SK-N-SH (cell line): Measurements from ENCODE around the gene ZNF674. TPM values are rescaled to one million over a fixed set of nuclear protein-coding genes. Genes with fewer than 3 reads are reported as not detected.
A peak's percentile ranks its signal among the peaks of the same experiment; 100 is the strongest.

Source experiments
- CTCF ChIA-PET: fragments of 300-600, 350-600 bp; formaldehyde crosslinking; extraction: SDS; loops from one replicate; lab custom pipeline; 2021; lab: Yijun Ruan, JAX
- POLR2A ChIA-PET: fragments of 350-600 bp; sonication (Branson Sonifier 250); formaldehyde crosslinking; extraction: SDS; loops from one replicate; lab custom pipeline; 2020; ENCODE audit warnings: antibody characterized with exemption, inconsistent platforms; lab: Yijun Ruan, JAX
- DNase-seq: peaks from one replicate; pipeline ENCODE4 v3.0.0; 2012
- H2AFZ ChIP-seq: fragments of 200-600 bp; sonication (generic); 2 replicates; pipeline ENCODE4 v1.8.1; 2016; ENCODE audit warnings: antibody characterized with exemption, mild to moderate bottlenecking, low read depth
- H3F3A ChIP-seq: fragments of 200-600 bp; sonication (generic); replicated peaks from 2 replicates; pipeline ENCODE3; 2016; ENCODE audit warnings: antibody characterized with exemption, mild to moderate bottlenecking; ENCODE audit not compliant: insufficient read depth
- H3K27ac ChIP-seq, 2 experiments: fragments of 200-500 bp in 1 of 2; fragments of 200-600 bp in 1 of 2; sonication (Bioruptor generic) in 1 of 2; sonication (generic), shearing (Covaris generic) in 1 of 2; 2 replicates each; pipeline versions ENCODE4 v1.5.1 to v1.6.1; 2014 to 2016; ENCODE audit warnings: low read depth in 2 of 2, inconsistent platforms in 1 of 2, low read length in 1 of 2, mild to moderate bottlenecking in 1 of 2, mixed read lengths in 1 of 2
- H3K27me3 ChIP-seq: fragments of 200-600 bp; sonication (generic), shearing (Covaris generic); 2 replicates; pipeline ENCODE4 v1.6.1; 2016; ENCODE audit warnings: mixed run types; ENCODE audit not compliant: insufficient read depth
- H3K36me3 ChIP-seq, 2 experiments: fragments of 200-500 bp in 1 of 2; fragments of 200-600 bp in 1 of 2; sonication (Bioruptor generic) in 1 of 2; sonication (generic) in 1 of 2; replicated peaks in 1 of 2; 2 replicates each; pipeline versions ENCODE3 to v1.5.1; 2014 to 2016; ENCODE audit warnings: low read length in 1 of 2, mild to moderate bottlenecking in 1 of 2; ENCODE audit not compliant: insufficient read depth in 2 of 2, control insufficient read depth in 1 of 2
- H3K4me1 ChIP-seq, 2 experiments: fragments of 200-500 bp in 1 of 2; fragments of 200-600 bp in 1 of 2; sonication (Bioruptor generic) in 1 of 2; sonication (generic), shearing (Covaris generic) in 1 of 2; 2 replicates each; pipeline versions ENCODE4 v1.5.1 to v1.6.1; 2014 to 2016; ENCODE audit warnings: low read depth in 1 of 2, low read length in 1 of 2, mixed run types in 1 of 2; ENCODE audit not compliant: insufficient read depth in 2 of 2, control insufficient read depth in 1 of 2
- H3K4me2 ChIP-seq: fragments of 200-600 bp; sonication (generic), shearing (Covaris generic); 2 replicates; pipeline ENCODE4 v1.6.1; 2017; ENCODE audit warnings: mixed run types
- H3K4me3 ChIP-seq, 2 experiments: fragments of 200-500 bp in 1 of 2; fragments of 200-600 bp in 1 of 2; sonication (Bioruptor generic) in 1 of 2; sonication (generic), shearing (Covaris generic) in 1 of 2; 2 replicates each; pipeline versions ENCODE4 v1.5.1 to v1.8.1; 2014 to 2016; ENCODE audit warnings: low read depth in 2 of 2, inconsistent platforms in 1 of 2, low read length in 1 of 2, mild to moderate bottlenecking in 1 of 2, mixed read lengths in 1 of 2, moderate library complexity in 1 of 2
- H3K79me2 ChIP-seq: fragments of 200-600 bp; sonication (generic); 2 replicates; pipeline ENCODE4 v1.8.1; 2017; ENCODE audit warnings: mild to moderate bottlenecking; ENCODE audit not compliant: insufficient read depth
- H3K9ac ChIP-seq: fragments of 200-600 bp; sonication (generic); 2 replicates; pipeline ENCODE4 v1.6.1; 2017; ENCODE audit warnings: mixed run types
- H3K9me2 ChIP-seq: fragments of 200-600 bp; sonication (generic); 2 replicates; pipeline ENCODE4 v1.6.1; 2017; ENCODE audit warnings: mixed run types
- H3K9me3 ChIP-seq: fragments of 200-600 bp; sonication (generic); 2 replicates; pipeline ENCODE4 v1.6.1; 2017; ENCODE audit warnings: mixed run types, mild to moderate bottlenecking, moderate library complexity
- H4K20me1 ChIP-seq: fragments of 200-600 bp; sonication (generic); 2 replicates; pipeline ENCODE4 v1.6.1; 2017; ENCODE audit warnings: mild to moderate bottlenecking, mixed run types; ENCODE audit not compliant: insufficient read depth
- EZH2phosphoT487 ChIP-seq: fragments of 200-600 bp; sonication (generic); IDR thresholded peaks from 2 replicates; pipeline ENCODE4 v1.6.1; 2017; ENCODE audit warnings: low read depth, mixed run types, mild to moderate bottlenecking, antibody characterized with exemption, moderate library complexity, borderline replicate concordance
- GABPA ChIP-seq: IDR thresholded peaks from 2 replicates; pipeline ENCODE4 v1.4.0; 2012; ENCODE audit warnings: low read depth, mild to moderate bottlenecking
- NFIC ChIP-seq: IDR thresholded peaks from 2 replicates; pipeline ENCODE4 v1.4.0; 2012; ENCODE audit warnings: borderline replicate concordance
- NRF1 ChIP-seq: IDR thresholded peaks from 2 replicates; pipeline ENCODE4 v1.6.1; 2012; ENCODE audit warnings: low read depth, mild to moderate bottlenecking, low read length
- RCOR1 ChIP-seq: fragments of 150-350 bp; IDR thresholded peaks from 2 replicates; pipeline ENCODE4 v1.6.1; 2017; ENCODE audit warnings: antibody characterized with exemption, low read length
- RXRA ChIP-seq: IDR thresholded peaks from 2 replicates; pipeline ENCODE4 v1.4.0; 2012; ENCODE audit warnings: low read depth, mild to moderate bottlenecking, borderline replicate concordance
- SIN3A ChIP-seq: IDR thresholded peaks from 2 replicates; pipeline ENCODE4 v1.6.1; 2012; ENCODE audit warnings: low read depth, mild to moderate bottlenecking, low read length, moderate library complexity, borderline replicate concordance
- SMC3 ChIP-seq: IDR thresholded peaks from 2 replicates; pipeline ENCODE4 v1.6.1; 2012; ENCODE audit warnings: low read depth, low read length, improper control_type of control experiment
- YY1 ChIP-seq: IDR thresholded peaks from 2 replicates; pipeline ENCODE4 v1.4.0; 2012; ENCODE audit warnings: low read depth, mild to moderate bottlenecking
- WGBS: methylation state at CpG from one replicate; pipeline ENCODE4 v1.1.6; 2017; ENCODE audit warnings: low lambda C conversion rate; 5-methylcytosine and 5-hydroxymethylcytosine counted together
- polyA plus RNA-seq, 3 experiments: library from polyadenylated mRNA; depleted of rRNA; stranded (reverse); fragments of >200 nt; gene quantifications; 2 replicates each; pipeline ENCODE4 v1.2.3, GENCODE V29; 2012
- TF ChIP-seq, protein P1 (sequence below): fragments of 200-600 bp; sonication (generic); IDR thresholded peaks from 2 replicates; pipeline ENCODE4 v1.6.1; 2017; ENCODE audit warnings: antibody characterized with exemption, mild to moderate bottlenecking, moderate library complexity
- TF ChIP-seq, protein P2 (sequence below): IDR thresholded peaks from 2 replicates; pipeline ENCODE4 v1.4.0; 2012; ENCODE audit warnings: low read depth, borderline replicate concordance
- TF ChIP-seq, protein P3 (sequence below): IDR thresholded peaks from 2 replicates; pipeline ENCODE4 v1.4.0; 2012; ENCODE audit warnings: low read depth
- TF ChIP-seq, protein P4 (sequence below): fragments of 150-350 bp; IDR thresholded peaks from 2 replicates; pipeline ENCODE4 v1.6.1; 2016; ENCODE audit warnings: mild to moderate bottlenecking, low read depth, low read length
- TF ChIP-seq, protein P5 (sequence below): IDR thresholded peaks from 2 replicates; pipeline ENCODE4 v1.6.1; 2012; ENCODE audit warnings: mild to moderate bottlenecking, low read depth, low read length, moderate library complexity

ZNF674 gene
- polyA plus RNA-seq, 1 of the 3 experiments (the other 2 are of a cell fraction) = 2.3 TPM

DNA sequence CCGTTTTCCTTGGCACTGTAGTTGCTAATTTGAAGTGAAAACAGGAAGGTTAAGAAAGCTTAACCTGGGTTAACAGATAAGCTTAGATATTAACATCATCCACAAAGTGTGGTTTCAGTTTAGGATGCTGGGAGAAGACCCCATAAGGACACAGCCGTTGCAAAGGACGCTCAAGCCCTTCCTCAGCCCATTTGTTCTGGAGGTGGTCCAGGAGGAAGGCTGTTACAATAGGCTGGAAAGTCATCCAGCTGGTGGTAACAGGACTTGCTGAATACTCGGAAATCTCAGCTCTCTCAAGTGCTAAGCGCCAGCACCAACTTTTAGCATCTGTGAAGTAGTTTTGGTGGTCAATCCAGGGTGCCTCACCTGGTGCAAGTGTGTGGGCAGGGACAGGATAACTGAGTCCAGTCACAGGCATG lies 42.5 kb upstream of the ZNF674 start:
- Histone ChIP-seq H2AFZ (peak overlapping the region; percentile 21; the same call in 1 of the 2 replicates), H3K9ac (peak overlapping the region; percentile 27; the same call in 1 of the 2 replicates), H3K9me3 (no peaks in the 10 kb centered on the region)

More for the DNA sequence above, 42.5 kb upstream of the ZNF674 start:
- Histone ChIP-seq H3K79me2 (peaks cover 27% of the 10 kb centered on the region), H3K27ac (peak overlapping the region; percentile 17 to 78; a peak in 3 of 4 replicates), H3K4me1 (peaks cover 0 to 47% of the 10 kb centered on the region in 2 experiments; a peak in 2 of 4 replicates), H3K27me3 (no peaks in the 10 kb centered on the region), H4K20me1 (no peaks in the 10 kb centered on the region), H3K4me2 (peak overlapping the region; percentile 50), H3K4me3 (0 out of 4 replicates have a peak overlapping the region, but pooled peaks of 1 of the 2 experiments have one; percentile 17), H3F3A (peaks cover 19% of the 10 kb centered on the region), H3K9me2 (no peaks in the 10 kb centered on the region), H3K36me3 (no peaks in the 10 kb centered on the region)
- ChIA-PET POLR2A (no interaction called here), CTCF (interaction anchor here (0.9 kb wide), 1 partner anchor 99 kb away, joined by 3 read pairs; no protein-coding TSS in a partner anchor)
- 43% methylated on average over 5 of the region's 5 CpGs for WGBS
- TF ChIP-seq SIN3A (no peak), EZH2phosphoT487 (no peak), SMC3 (no peak), NRF1 (no peak), YY1 (no peak), NFIC (no peak), RXRA (no peak), RCOR1 (no peak), GABPA (no peak)
- TF ChIP-seq, protein P1, sequence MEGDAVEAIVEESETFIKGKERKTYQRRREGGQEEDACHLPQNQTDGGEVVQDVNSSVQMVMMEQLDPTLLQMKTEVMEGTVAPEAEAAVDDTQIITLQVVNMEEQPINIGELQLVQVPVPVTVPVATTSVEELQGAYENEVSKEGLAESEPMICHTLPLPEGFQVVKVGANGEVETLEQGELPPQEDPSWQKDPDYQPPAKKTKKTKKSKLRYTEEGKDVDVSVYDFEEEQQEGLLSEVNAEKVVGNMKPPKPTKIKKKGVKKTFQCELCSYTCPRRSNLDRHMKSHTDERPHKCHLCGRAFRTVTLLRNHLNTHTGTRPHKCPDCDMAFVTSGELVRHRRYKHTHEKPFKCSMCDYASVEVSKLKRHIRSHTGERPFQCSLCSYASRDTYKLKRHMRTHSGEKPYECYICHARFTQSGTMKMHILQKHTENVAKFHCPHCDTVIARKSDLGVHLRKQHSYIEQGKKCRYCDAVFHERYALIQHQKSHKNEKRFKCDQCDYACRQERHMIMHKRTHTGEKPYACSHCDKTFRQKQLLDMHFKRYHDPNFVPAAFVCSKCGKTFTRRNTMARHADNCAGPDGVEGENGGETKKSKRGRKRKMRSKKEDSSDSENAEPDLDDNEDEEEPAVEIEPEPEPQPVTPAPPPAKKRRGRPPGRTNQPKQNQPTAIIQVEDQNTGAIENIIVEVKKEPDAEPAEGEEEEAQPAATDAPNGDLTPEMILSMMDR = no peak
- TF ChIP-seq, protein P2, sequence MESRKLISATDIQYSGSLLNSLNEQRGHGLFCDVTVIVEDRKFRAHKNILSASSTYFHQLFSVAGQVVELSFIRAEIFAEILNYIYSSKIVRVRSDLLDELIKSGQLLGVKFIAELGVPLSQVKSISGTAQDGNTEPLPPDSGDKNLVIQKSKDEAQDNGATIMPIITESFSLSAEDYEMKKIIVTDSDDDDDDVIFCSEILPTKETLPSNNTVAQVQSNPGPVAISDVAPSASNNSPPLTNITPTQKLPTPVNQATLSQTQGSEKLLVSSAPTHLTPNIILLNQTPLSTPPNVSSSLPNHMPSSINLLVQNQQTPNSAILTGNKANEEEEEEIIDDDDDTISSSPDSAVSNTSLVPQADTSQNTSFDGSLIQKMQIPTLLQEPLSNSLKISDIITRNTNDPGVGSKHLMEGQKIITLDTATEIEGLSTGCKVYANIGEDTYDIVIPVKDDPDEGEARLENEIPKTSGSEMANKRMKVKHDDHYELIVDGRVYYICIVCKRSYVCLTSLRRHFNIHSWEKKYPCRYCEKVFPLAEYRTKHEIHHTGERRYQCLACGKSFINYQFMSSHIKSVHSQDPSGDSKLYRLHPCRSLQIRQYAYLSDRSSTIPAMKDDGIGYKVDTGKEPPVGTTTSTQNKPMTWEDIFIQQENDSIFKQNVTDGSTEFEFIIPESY = no peak
- TF ChIP-seq, protein P3, sequence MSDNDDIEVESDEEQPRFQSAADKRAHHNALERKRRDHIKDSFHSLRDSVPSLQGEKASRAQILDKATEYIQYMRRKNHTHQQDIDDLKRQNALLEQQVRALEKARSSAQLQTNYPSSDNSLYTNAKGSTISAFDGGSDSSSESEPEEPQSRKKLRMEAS = no peak
- TF ChIP-seq, protein P4, sequence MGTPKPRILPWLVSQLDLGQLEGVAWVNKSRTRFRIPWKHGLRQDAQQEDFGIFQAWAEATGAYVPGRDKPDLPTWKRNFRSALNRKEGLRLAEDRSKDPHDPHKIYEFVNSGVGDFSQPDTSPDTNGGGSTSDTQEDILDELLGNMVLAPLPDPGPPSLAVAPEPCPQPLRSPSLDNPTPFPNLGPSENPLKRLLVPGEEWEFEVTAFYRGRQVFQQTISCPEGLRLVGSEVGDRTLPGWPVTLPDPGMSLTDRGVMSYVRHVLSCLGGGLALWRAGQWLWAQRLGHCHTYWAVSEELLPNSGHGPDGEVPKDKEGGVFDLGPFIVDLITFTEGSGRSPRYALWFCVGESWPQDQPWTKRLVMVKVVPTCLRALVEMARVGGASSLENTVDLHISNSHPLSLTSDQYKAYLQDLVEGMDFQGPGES = no peak
- TF ChIP-seq, protein P5, sequence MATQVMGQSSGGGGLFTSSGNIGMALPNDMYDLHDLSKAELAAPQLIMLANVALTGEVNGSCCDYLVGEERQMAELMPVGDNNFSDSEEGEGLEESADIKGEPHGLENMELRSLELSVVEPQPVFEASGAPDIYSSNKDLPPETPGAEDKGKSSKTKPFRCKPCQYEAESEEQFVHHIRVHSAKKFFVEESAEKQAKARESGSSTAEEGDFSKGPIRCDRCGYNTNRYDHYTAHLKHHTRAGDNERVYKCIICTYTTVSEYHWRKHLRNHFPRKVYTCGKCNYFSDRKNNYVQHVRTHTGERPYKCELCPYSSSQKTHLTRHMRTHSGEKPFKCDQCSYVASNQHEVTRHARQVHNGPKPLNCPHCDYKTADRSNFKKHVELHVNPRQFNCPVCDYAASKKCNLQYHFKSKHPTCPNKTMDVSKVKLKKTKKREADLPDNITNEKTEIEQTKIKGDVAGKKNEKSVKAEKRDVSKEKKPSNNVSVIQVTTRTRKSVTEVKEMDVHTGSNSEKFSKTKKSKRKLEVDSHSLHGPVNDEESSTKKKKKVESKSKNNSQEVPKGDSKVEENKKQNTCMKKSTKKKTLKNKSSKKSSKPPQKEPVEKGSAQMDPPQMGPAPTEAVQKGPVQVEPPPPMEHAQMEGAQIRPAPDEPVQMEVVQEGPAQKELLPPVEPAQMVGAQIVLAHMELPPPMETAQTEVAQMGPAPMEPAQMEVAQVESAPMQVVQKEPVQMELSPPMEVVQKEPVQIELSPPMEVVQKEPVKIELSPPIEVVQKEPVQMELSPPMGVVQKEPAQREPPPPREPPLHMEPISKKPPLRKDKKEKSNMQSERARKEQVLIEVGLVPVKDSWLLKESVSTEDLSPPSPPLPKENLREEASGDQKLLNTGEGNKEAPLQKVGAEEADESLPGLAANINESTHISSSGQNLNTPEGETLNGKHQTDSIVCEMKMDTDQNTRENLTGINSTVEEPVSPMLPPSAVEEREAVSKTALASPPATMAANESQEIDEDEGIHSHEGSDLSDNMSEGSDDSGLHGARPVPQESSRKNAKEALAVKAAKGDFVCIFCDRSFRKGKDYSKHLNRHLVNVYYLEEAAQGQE = no peak
- no peak for DNase-seq
